Mucosa of descending colon (tissue), 3 donors: Measurements from ENCODE around the gene LAMA2. TPM values are rescaled to one million over a fixed set of nuclear protein-coding genes. Genes with fewer than 3 reads are reported as not detected.

Experiments
- ATAC-seq: fragments of 200-7000 bp; cut with Tn5 transposase; one replicate; pipeline ENCODE4 v1.9.1; 2020; ENCODE audit warnings: mild to moderate bottlenecking, moderate library complexity
- DNase-seq, 3 donors: peaks; one replicate each; pipeline ENCODE4 v3.0.0-alpha.2; 2020
- H3K36me3 ChIP-seq: fragments of 200-600 bp; one replicate; pipeline ENCODE4 v1.8.0; 2021; ENCODE audit warnings: low read depth, mild to moderate bottlenecking
- H3K4me1 ChIP-seq: fragments of 200-600 bp; one replicate; pipeline ENCODE4 v1.8.0; 2021; ENCODE audit warnings: low read depth, mild to moderate bottlenecking
- H3K4me3 ChIP-seq: fragments of 200-600 bp; one replicate; pipeline ENCODE4 v1.8.0; 2021; ENCODE audit warnings: mild to moderate bottlenecking
- H3K9me3 ChIP-seq: fragments of 200-600 bp; one replicate; pipeline ENCODE4 v1.8.0; 2021; ENCODE audit warnings: mild to moderate bottlenecking
- intact Hi-C, 2 donors: fragments of 100-400 bp; cut with DNase I in 1 of 2; cut with micrococcal nuclease in 1 of 2; formaldehyde crosslinking; loops; one replicate each; pipeline versions ENCODE4 v1.11.0 to v1.11.1; 2022; cut with DNase I, micrococcal nuclease
- total RNA-seq, 3 donors: library from RNA; stranded (reverse); fragmentation: NEBNext Ultra II Directional in 2 of 3; extraction: Animal tissue kit (Norgen Biotek cat#: 25700) in 2 of 3; gene quantifications; one replicate each; pipeline versions ENCODE4 v1.2.1 to v1.2.4, GENCODE V29; 2021 to 2023
- TF ChIP-seq, protein P1 (sequence below): fragments of 200-600 bp; IDR thresholded peaks from one replicate; pipeline ENCODE4 v1.8.0; 2022; ENCODE audit warnings: antibody characterized with exemption, mild to moderate bottlenecking
- donor health status: DM: no; HTN: no; CAD: no; lungs with moderate emphysema.
- donor health status: DM: no; HTN: no; CAD: no.
- donor health status: DM: no; HTN: yes; CAD: no.

Gene LAMA2
- total RNA-seq, 3 donors from 2014 or later = 3.6 to 29.4 (median 18.4) TPM

GRCh38 chr6:129543981-129544380, 661.0 kb downstream of the LAMA2 start:
- TF ChIP-seq, protein P1, sequence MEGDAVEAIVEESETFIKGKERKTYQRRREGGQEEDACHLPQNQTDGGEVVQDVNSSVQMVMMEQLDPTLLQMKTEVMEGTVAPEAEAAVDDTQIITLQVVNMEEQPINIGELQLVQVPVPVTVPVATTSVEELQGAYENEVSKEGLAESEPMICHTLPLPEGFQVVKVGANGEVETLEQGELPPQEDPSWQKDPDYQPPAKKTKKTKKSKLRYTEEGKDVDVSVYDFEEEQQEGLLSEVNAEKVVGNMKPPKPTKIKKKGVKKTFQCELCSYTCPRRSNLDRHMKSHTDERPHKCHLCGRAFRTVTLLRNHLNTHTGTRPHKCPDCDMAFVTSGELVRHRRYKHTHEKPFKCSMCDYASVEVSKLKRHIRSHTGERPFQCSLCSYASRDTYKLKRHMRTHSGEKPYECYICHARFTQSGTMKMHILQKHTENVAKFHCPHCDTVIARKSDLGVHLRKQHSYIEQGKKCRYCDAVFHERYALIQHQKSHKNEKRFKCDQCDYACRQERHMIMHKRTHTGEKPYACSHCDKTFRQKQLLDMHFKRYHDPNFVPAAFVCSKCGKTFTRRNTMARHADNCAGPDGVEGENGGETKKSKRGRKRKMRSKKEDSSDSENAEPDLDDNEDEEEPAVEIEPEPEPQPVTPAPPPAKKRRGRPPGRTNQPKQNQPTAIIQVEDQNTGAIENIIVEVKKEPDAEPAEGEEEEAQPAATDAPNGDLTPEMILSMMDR = no peak
- ATAC-seq (no peak), DNase-seq (no peak)
- Histone ChIP-seq H3K4me1 (no peaks in the 10 kb centered on the region), H3K4me3 (no peak overlapping the region), H3K36me3 (no peaks in the 10 kb centered on the region), H3K9me3 (no peaks in the 10 kb centered on the region)
- intact Hi-C loops = no loop called here

DNA sequence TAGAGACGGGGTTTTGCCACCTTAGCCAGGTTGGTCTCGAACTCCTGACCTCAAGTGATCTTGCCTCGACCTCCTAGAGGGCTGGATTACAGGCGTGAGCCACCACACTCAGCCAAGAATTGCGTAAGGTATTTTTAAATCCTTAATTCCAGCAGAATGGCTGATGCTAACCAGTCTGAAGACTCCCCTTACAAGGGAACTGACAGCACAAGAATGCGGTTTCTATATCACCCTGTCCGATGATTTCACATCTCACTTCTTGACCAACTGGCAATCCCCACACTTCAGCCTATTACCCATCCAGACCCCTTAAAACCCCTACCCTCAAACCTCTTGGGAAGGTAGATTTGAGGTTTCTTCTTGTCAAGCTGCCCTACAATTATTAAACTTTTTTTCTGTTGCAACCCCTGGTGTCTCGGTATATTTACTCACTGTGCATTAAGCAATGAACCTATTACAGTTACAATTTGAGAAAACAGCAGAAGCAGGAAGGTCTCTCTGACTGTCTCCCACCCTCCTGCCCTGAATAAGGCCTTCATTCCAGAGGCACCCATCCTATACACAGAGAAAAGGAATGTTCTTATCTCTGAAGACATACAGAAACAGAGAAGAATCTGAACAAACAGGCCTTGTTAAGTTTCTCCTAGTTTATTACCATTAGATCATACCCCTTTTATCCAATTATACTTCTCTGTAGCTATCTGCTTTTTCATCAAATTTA, 662.1 kb downstream of the LAMA2 start:
- intact Hi-C loops = no loop called here
- TF ChIP-seq, protein P1 = no peak
- Histone ChIP-seq H3K4me3 (no peak overlapping the region), H3K36me3 (no peaks in the 10 kb centered on the region), H3K4me1 (no peaks in the 10 kb centered on the region), H3K9me3 (no peaks in the 10 kb centered on the region)
- DNase-seq (no peak), ATAC-seq (no peak)

- TF ChIP-seq, protein P1 = no peak
- H3K4me1 ChIP-seq = no peaks in the 10 kb centered on the region
- no peaks in the 10 kb centered on the region for H3K9me3 ChIP-seq
- DNase-seq = no peak
- no peaks in the 10 kb centered on the region for H3K36me3 ChIP-seq
- no peak for ATAC-seq
- H3K4me3 ChIP-seq = no peak overlapping the region
- intact Hi-C loops = no loop called here
Observed at GRCh38 chr6:129546702-129547101, 663.8 kb downstream of the LAMA2 start.

DNA sequence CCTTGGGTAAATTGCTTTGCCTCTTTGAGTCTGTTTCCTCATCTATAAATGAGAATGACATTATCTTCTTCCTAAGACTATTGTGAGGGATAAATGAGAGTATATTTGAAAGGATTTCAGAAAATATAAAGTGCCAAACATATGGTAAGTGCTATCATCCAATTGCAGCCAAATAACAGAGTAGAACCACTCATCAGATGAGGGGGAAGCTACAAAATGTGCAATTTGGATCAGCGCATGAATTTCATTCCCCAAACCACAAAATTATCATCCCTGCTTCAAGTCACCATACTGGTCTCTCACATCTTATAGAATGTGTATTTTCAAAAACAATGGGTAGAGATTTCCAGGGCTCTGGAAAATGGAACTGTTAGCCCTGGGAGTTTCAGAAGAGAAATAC, 668.5 kb downstream of the LAMA2 start:
- DNase-seq (no peak), ATAC-seq (no peak)
- Histone ChIP-seq H3K4me1 (no peaks in the 10 kb centered on the region), H3K4me3 (no peak overlapping the region), H3K36me3 (no peaks in the 10 kb centered on the region), H3K9me3 (no peaks in the 10 kb centered on the region)
- intact Hi-C loops = no loop called here
- TF ChIP-seq, protein P1 = no peak

GRCh38 chr6:129552413-129552812, 669.5 kb downstream of the LAMA2 start:
- Histone ChIP-seq H3K36me3 (no peaks in the 10 kb centered on the region), H3K9me3 (no peaks in the 10 kb centered on the region), H3K4me3 (no peak overlapping the region), H3K4me1 (no peaks in the 10 kb centered on the region)
- DNase-seq (no peak), ATAC-seq (no peak)
- intact Hi-C loops = no loop called here
- TF ChIP-seq, protein P1 = no peak
